MM.1S (cell line): Measurements from ENCODE around the gene PRPF19.
A peak's percentile ranks its signal among the peaks of the same experiment; 100 is the strongest.

ENCODE experiments used
- DNase-seq: peaks from one replicate; pipeline ENCODE4 v3.0.0-alpha.2; 2015
- H2AFZ ChIP-seq: fragments of 300-600 bp; sonication (generic); 2 replicates; pipeline ENCODE4 v1.6.0; 2016; ENCODE audit warnings: antibody characterized with exemption, low read length
- H3F3A ChIP-seq: fragments of 300-600 bp; sonication (generic); 2 replicates; pipeline ENCODE4 v1.6.1; 2016; ENCODE audit warnings: mild to moderate bottlenecking, antibody characterized with exemption, low read length, moderate library complexity, mixed read lengths; ENCODE audit not compliant: insufficient read depth
- H3K27ac ChIP-seq: fragments of 300-600 bp; sonication (generic); 2 replicates; pipeline ENCODE4 v1.5.1; 2016; ENCODE audit warnings: mild to moderate bottlenecking, low read length
- H3K27me3 ChIP-seq: fragments of 300-600 bp; sonication (generic); replicated peaks from 2 replicates; pipeline ENCODE4 v1.6.0; 2016; ENCODE audit warnings: low read length; ENCODE audit not compliant: insufficient read depth
- H3K36me3 ChIP-seq: fragments of 300-600 bp; sonication (generic); replicated peaks from 2 replicates; pipeline ENCODE4 v1.6.1; 2016; ENCODE audit warnings: mild to moderate bottlenecking, low read length, mixed read lengths; ENCODE audit not compliant: insufficient read depth
- H3K4me1 ChIP-seq: fragments of 300-600 bp; sonication (generic); 2 replicates; pipeline ENCODE4 v1.6.1; 2016; ENCODE audit warnings: low read length, mixed read lengths
- H3K4me2 ChIP-seq: fragments of 300-600 bp; sonication (generic); 2 replicates; pipeline ENCODE4 v1.6.0; 2016; ENCODE audit warnings: low read depth, low read length
- H3K4me3 ChIP-seq: fragments of 300-600 bp; sonication (generic); 2 replicates; pipeline ENCODE4 v1.5.1; 2016; ENCODE audit warnings: low read length, mixed read lengths
- H3K79me2 ChIP-seq: fragments of 300-600 bp; sonication (generic); 2 replicates; pipeline ENCODE4 v1.6.1; 2016; ENCODE audit warnings: mixed run types, low read length, mixed read lengths
- H3K9ac ChIP-seq: fragments of 300-600 bp; sonication (generic); 2 replicates; pipeline ENCODE4 v1.6.1; 2016; ENCODE audit warnings: low read length, mixed read lengths
- H3K9me2 ChIP-seq: fragments of 300-600 bp; sonication (generic); replicated peaks from 2 replicates; pipeline ENCODE4 v1.6.1; 2016; ENCODE audit warnings: mild to moderate bottlenecking, low read length, mixed read lengths; ENCODE audit not compliant: insufficient read depth
- H3K9me3 ChIP-seq: fragments of 300-600 bp; sonication (generic); replicated peaks from 2 replicates; pipeline ENCODE4 v1.6.1; 2016; ENCODE audit warnings: mild to moderate bottlenecking, low read length, mixed read lengths; ENCODE audit not compliant: insufficient read depth
- H4K20me1 ChIP-seq: fragments of 300-600 bp; sonication (generic); 2 replicates; pipeline ENCODE4 v1.6.1; 2016; ENCODE audit warnings: mild to moderate bottlenecking, low read length, moderate library complexity, mixed read lengths; ENCODE audit not compliant: insufficient read depth
- CTCF ChIP-seq: fragments of 300-600 bp; sonication (generic); IDR thresholded peaks from 2 replicates; pipeline ENCODE4 v1.5.1; 2016; ENCODE audit warnings: antibody characterized with exemption, low read length, mixed read lengths
- EZH2 ChIP-seq: fragments of 300-600 bp; sonication (generic); optimal IDR thresholded peaks from 2 replicates; pipeline ENCODE3; 2017; ENCODE audit warnings: low read depth, mild to moderate bottlenecking, antibody characterized with exemption, low read length, mixed read lengths
- EZH2phosphoT487 ChIP-seq: fragments of 300-600 bp; sonication (generic); IDR thresholded peaks from 2 replicates; pipeline ENCODE4 v1.6.1; 2018; ENCODE audit warnings: antibody characterized with exemption, low read length

The PRPF19 gene

GRCh38 chr11:60887556-60887955, 18.8 kb downstream of the PRPF19 start:
- Histone ChIP-seq H3K9me3 (no peaks in the 10 kb centered on the region), H3F3A (peaks cover 7% of the 10 kb centered on the region; the same call in 1 of the 2 replicates), H4K20me1 (no peaks in the 10 kb centered on the region), H3K36me3 (no peaks in the 10 kb centered on the region), H3K27ac (no peak overlapping the region), H3K4me2 (0 out of 2 replicates have a peak overlapping the region, but pooled peaks have one; percentile 12), H2AFZ (no peak overlapping the region), H3K9me2 (no peaks in the 10 kb centered on the region), H3K27me3 (no peaks in the 10 kb centered on the region), H3K79me2 (0 out of 2 replicates have a peak, but pooled peaks cover under 1% of the 10 kb centered on the region), H3K4me1 (peaks cover 6% of the 10 kb centered on the region; the same call in 1 of the 2 replicates), H3K4me3 (no peak overlapping the region), H3K9ac (no peak overlapping the region)
- TF ChIP-seq CTCF (peak; percentile 90), EZH2 (no peak)
- DNase-seq = peak; percentile 79

- no peaks in the 10 kb centered on the region for H3K27me3 ChIP-seq
- H3F3A ChIP-seq = no peaks in the 10 kb centered on the region
- TF ChIP-seq EZH2phosphoT487 = no peak
- no peak for TF ChIP-seq CTCF
- no peak for TF ChIP-seq EZH2
- H4K20me1 ChIP-seq = no peaks in the 10 kb centered on the region
- no peak overlapping the region for H3K4me2 ChIP-seq
- H3K36me3 ChIP-seq = no peaks in the 10 kb centered on the region
- H3K4me1 ChIP-seq = peaks cover under 1% of the 10 kb centered on the region; the same call in 1 of the 2 replicates
- H3K9me2 ChIP-seq = no peaks in the 10 kb centered on the region
- no peak overlapping the region for H3K9ac ChIP-seq
- no peak overlapping the region for H3K4me3 ChIP-seq
- H3K9me3 ChIP-seq = no peaks in the 10 kb centered on the region
- no peak for DNase-seq
- H3K79me2 ChIP-seq = no peaks in the 10 kb centered on the region
- no peak overlapping the region for H2AFZ ChIP-seq
- H3K27ac ChIP-seq = no peak overlapping the region
These were observed 25.6 kb downstream of the PRPF19 start for GRCh38 chr11:60880643-60881282.

- H3F3A ChIP-seq = no peaks in the 10 kb centered on the region
- no peaks in the 10 kb centered on the region for H3K9me3 ChIP-seq
- no peaks in the 10 kb centered on the region for H3K9me2 ChIP-seq
- TF ChIP-seq EZH2 (no peak), CTCF (no peak), EZH2phosphoT487 (no peak)
- no peak overlapping the region for H2AFZ ChIP-seq
- no peak for DNase-seq
- H3K27me3 ChIP-seq = no peaks in the 10 kb centered on the region
- H3K79me2 ChIP-seq = no peaks in the 10 kb centered on the region
- no peak overlapping the region for H3K4me2 ChIP-seq
- no peaks in the 10 kb centered on the region for H4K20me1 ChIP-seq
- H3K4me3 ChIP-seq = no peak overlapping the region
- no peaks in the 10 kb centered on the region for H3K36me3 ChIP-seq
- no peak overlapping the region for H3K27ac ChIP-seq
- no peak overlapping the region for H3K9ac ChIP-seq
- H3K4me1 ChIP-seq = peaks cover 6% of the 10 kb centered on the region; the same call in 1 of the 2 replicates
These were observed 26.3 kb downstream of the PRPF19 start for GRCh38 chr11:60879971-60880588.
